Measurements from ENCODE around the gene MPDU1. TPM values are rescaled to one million over a fixed set of nuclear protein-coding genes. Genes with fewer than 3 reads are reported as not detected.
A peak's percentile ranks its signal among the peaks of the same experiment; 100 is the strongest.

Gene MPDU1
- total RNA-seq, 1 donor from 2014 or later, result 25.9 TPM

GRCh38 chr17:7631398-7632380, 48.0 kb downstream of the MPDU1 start:
- intact Hi-C loops (cut with DNase I), result loop anchor here (2.0 kb wide), 1 partner anchor 57 kb away; the partner anchor contains the start of gene WRAP53
- DNase-seq, result peak; percentile 50
- no peak for ATAC-seq (ENCODE audit: poor library complexity)

DNA sequence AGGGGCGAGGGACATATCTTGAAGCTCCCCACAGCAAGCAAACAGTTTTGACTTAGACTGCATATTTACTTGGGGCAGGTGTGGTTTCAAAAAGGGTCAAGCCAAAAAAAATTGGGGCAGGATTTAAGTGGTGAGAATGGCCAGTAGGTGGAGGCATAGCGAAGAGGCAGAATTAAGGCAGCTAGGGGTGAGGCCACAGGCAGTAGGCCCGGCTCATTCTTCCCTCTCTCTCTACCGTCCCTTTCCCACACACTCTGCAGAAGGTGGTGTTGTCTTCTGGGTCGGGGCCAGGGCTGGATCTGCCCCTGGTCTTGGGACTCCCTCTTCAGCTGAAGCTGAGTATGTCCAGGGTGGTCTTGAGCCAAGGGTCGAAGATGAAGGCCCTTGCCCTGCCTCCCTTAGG, 48.8 kb downstream of the MPDU1 start:
- DNase-seq (no peak), ATAC-seq (ENCODE audit: poor library complexity) (no peak)
- intact Hi-C loops (cut with DNase I), result loop anchor here (2.0 kb wide), 1 partner anchor 56 kb away; the partner anchor contains the start of gene WRAP53

- DNase-seq (no peak), ATAC-seq (ENCODE audit: poor library complexity) (no peak)
- intact Hi-C loops (cut with DNase I), result loop anchor here (2.0 kb wide), 1 partner anchor 56 kb away; the partner anchor contains the start of gene WRAP53
These were observed 49.4 kb downstream of the MPDU1 start for GRCh38 chr17:7633093-7633492.

- ATAC-seq (ENCODE audit: poor library complexity) (no peak), DNase-seq (peak; percentile 60)
- intact Hi-C loops (cut with DNase I), result no loop called here
These were observed 50.7 kb downstream of the MPDU1 start for GRCh38 chr17:7634384-7634783.

GRCh38 chr17:7636163-7636562, 52.5 kb downstream of the MPDU1 start:
- no peak for DNase-seq
- no peak for ATAC-seq (ENCODE audit: poor library complexity)
- intact Hi-C loops (cut with DNase I), result no loop called here

Other genes starting within 250 kb of the MPDU1 start
- 14.9 TPM for gene ACAP1, start 247.3 kb upstream of the MPDU1 start, total RNA-seq
- 4.4 TPM for gene KCTD11, start 231.7 kb upstream of the MPDU1 start, total RNA-seq
- not detected for gene TMEM95, start 228.7 kb upstream of the MPDU1 start, total RNA-seq
- 2.1 TPM for gene TNK1, start 202.8 kb upstream of the MPDU1 start, total RNA-seq
- 14.0 TPM for gene PLSCR3, start 189.3 kb upstream of the MPDU1 start, total RNA-seq
- 61.5 TPM for gene TMEM256, start 179.8 kb upstream of the MPDU1 start, total RNA-seq
- 5.8 TPM for gene NLGN2, start 176.0 kb upstream of the MPDU1 start, total RNA-seq
- gene SPEM1, start 163.5 kb upstream of the MPDU1 start, total RNA-seq, result not detected
- gene SPEM2, start 158.2 kb upstream of the MPDU1 start, total RNA-seq, result not detected
- not detected for gene SPEM3, start 155.0 kb upstream of the MPDU1 start, total RNA-seq
- 1.7 TPM for gene TMEM102, start 148.4 kb upstream of the MPDU1 start, total RNA-seq
- gene FGF11, start 144.3 kb upstream of the MPDU1 start, total RNA-seq, result 9.8 TPM
- gene CHRNB1, start 138.8 kb upstream of the MPDU1 start, total RNA-seq, result 9.8 TPM
- gene ZBTB4, start 104.2 kb upstream of the MPDU1 start, total RNA-seq, result 60.3 TPM
- gene SLC35G6, start 102.4 kb upstream of the MPDU1 start, total RNA-seq, result not detected
- 32.9 TPM for gene POLR2A, start 99.5 kb upstream of the MPDU1 start, total RNA-seq
- gene TNFSF12, start 34.8 kb upstream of the MPDU1 start, total RNA-seq, result 34.6 TPM
- 8.3 TPM for gene TNFSF13, start 25.1 kb upstream of the MPDU1 start, total RNA-seq
- 30.8 TPM for gene SENP3, start 21.9 kb upstream of the MPDU1 start, total RNA-seq
- gene CD68, start 4.2 kb upstream of the MPDU1 start, total RNA-seq, result 32.0 TPM
- gene SOX15, start 6.2 kb downstream of the MPDU1 start, total RNA-seq, result 0.91 TPM
- gene FXR2, start 31.0 kb downstream of the MPDU1 start, total RNA-seq, result 101 TPM
- 80.0 TPM for gene SAT2, start 44.0 kb downstream of the MPDU1 start, total RNA-seq
- gene SHBG, start 46.3 kb downstream of the MPDU1 start, total RNA-seq, result 0.54 TPM
- gene ATP1B2, start 67.1 kb downstream of the MPDU1 start, total RNA-seq, result 3.1 TPM
- gene TP53, start 103.6 kb downstream of the MPDU1 start, total RNA-seq, result 11.5 TPM
- 4.2 TPM for gene WRAP53, start 104.6 kb downstream of the MPDU1 start, total RNA-seq
- gene EFNB3, start 121.3 kb downstream of the MPDU1 start, total RNA-seq, result 0.13 TPM
- gene DNAH2, start 133.9 kb downstream of the MPDU1 start, total RNA-seq, result not detected

Measured in Right ventricle myocardium superior (tissue), 1 donor.